H9 (cell line): ENCODE results near the gene PCBP1. TPM values are rescaled to one million over a fixed set of nuclear protein-coding genes. Genes with fewer than 3 reads are reported as not detected.

Experiments
- DNase-seq: peaks from one replicate; pipeline ENCODE4 v3.0.0-alpha.2; 2017
- H2AFZ ChIP-seq: one replicate; pipeline ENCODE4 v1.6.1; 2013; ENCODE audit warnings: mild to moderate bottlenecking, low read length, control low read depth, moderate library complexity
- H2AK5ac ChIP-seq: 2 replicates; pipeline ENCODE4 v1.6.1; 2013; ENCODE audit warnings: low read length, control low read depth, mixed read lengths; ENCODE audit not compliant: insufficient read length
- H2BK120ac ChIP-seq: one replicate; pipeline ENCODE4 v1.6.1; 2013; ENCODE audit warnings: low read depth, mild to moderate bottlenecking, low read length, control low read depth, inconsistent platforms; ENCODE audit not compliant: poor library complexity, severe bottlenecking
- H2BK12ac ChIP-seq: 2 replicates; pipeline ENCODE4 v1.6.1; 2013; ENCODE audit warnings: low read length, control low read depth, mixed read lengths, low read depth; ENCODE audit not compliant: insufficient read length
- H2BK15ac ChIP-seq: 2 replicates; pipeline ENCODE4 v1.6.1; 2013; ENCODE audit warnings: low read depth, low read length, control low read depth
- H2BK20ac ChIP-seq: one replicate; pipeline ENCODE4 v1.6.1; 2013; ENCODE audit warnings: low read depth, mild to moderate bottlenecking, low read length, control low read depth, inconsistent platforms; ENCODE audit not compliant: poor library complexity, severe bottlenecking
- H2BK5ac ChIP-seq: 2 replicates; pipeline ENCODE4 v1.6.1; 2013; ENCODE audit warnings: low read length, control low read depth, mixed read lengths; ENCODE audit not compliant: insufficient read length
- H3K14ac ChIP-seq: 2 replicates; pipeline ENCODE4 v1.6.1; 2013; ENCODE audit warnings: low read length, control low read depth; ENCODE audit not compliant: insufficient read depth
- H3K18ac ChIP-seq: 2 replicates; pipeline ENCODE4 v1.6.1; 2013; ENCODE audit warnings: low read depth, mild to moderate bottlenecking, mixed read lengths, low read length, control low read depth; ENCODE audit not compliant: insufficient read length
- H3K23ac ChIP-seq: 2 replicates; pipeline ENCODE4 v1.6.1; 2013; ENCODE audit warnings: low read length, control low read depth, mixed read lengths, low read depth; ENCODE audit not compliant: insufficient read length
- H3K23me2 ChIP-seq: 2 replicates; pipeline ENCODE4 v1.6.1; 2013; ENCODE audit warnings: low read depth, mild to moderate bottlenecking, mixed read lengths, low read length, control low read depth; ENCODE audit not compliant: insufficient read length, poor library complexity, severe bottlenecking
- H3K27ac ChIP-seq: 2 replicates; pipeline ENCODE4 v1.5.1; 2013; ENCODE audit warnings: low read length, control low read depth, mixed read lengths, low read depth; ENCODE audit not compliant: insufficient read length
- H3K27me3 ChIP-seq: 2 replicates; pipeline ENCODE4 v1.6.1; 2013; ENCODE audit warnings: low read length, control low read depth, inconsistent platforms; ENCODE audit not compliant: insufficient read depth
- H3K4ac ChIP-seq: 2 replicates; pipeline ENCODE4 v1.6.1; 2013; ENCODE audit warnings: low read depth, mild to moderate bottlenecking, control low read depth, inconsistent platforms, low read length, moderate library complexity
- H3K4me1 ChIP-seq: 2 replicates; pipeline ENCODE4 v1.6.1; 2013; ENCODE audit warnings: low read length, control low read depth, inconsistent platforms; ENCODE audit not compliant: insufficient read depth
- H3K4me2 ChIP-seq: 2 replicates; pipeline ENCODE4 v1.6.1; 2013; ENCODE audit warnings: low read length, control low read depth, mixed read lengths; ENCODE audit not compliant: insufficient read length, insufficient read depth
- H3K56ac ChIP-seq: 2 replicates; pipeline ENCODE4 v1.6.1; 2013; ENCODE audit warnings: low read depth, mild to moderate bottlenecking, mixed read lengths, low read length, control low read depth; ENCODE audit not compliant: insufficient read length
- H3K79me1 ChIP-seq: 2 replicates; pipeline ENCODE4 v1.6.1; 2013; ENCODE audit warnings: low read depth, mild to moderate bottlenecking, moderate library complexity, low read length, control low read depth, inconsistent platforms; ENCODE audit not compliant: insufficient read depth, poor library complexity, severe bottlenecking
- H3K79me2 ChIP-seq: 2 replicates; pipeline ENCODE4 v1.6.1; 2013; ENCODE audit warnings: low read length, control low read depth, inconsistent platforms; ENCODE audit not compliant: insufficient read depth
- H3K9ac ChIP-seq: 2 replicates; pipeline ENCODE4 v1.6.1; 2013; ENCODE audit warnings: low read length, control low read depth, mixed read lengths; ENCODE audit not compliant: insufficient read length; ENCODE audit errors: extremely low read depth
- H3K9me3 ChIP-seq: one replicate; pipeline ENCODE4 v1.6.1; 2013; ENCODE audit warnings: low read depth, low read length, inconsistent platforms; ENCODE audit not compliant: control insufficient read depth
- H3T11ph ChIP-seq: one replicate; pipeline ENCODE4 v1.6.1; 2013; ENCODE audit warnings: mild to moderate bottlenecking, low read length, control low read depth, inconsistent platforms
- H4K20me1 ChIP-seq: one replicate; pipeline ENCODE4 v1.6.1; 2013; ENCODE audit not compliant: control insufficient read depth, insufficient read length, insufficient read depth
- H4K5ac ChIP-seq: 2 replicates; pipeline ENCODE4 v1.6.1; 2013; ENCODE audit warnings: low read depth, mild to moderate bottlenecking, mixed read lengths, low read length, control low read depth; ENCODE audit not compliant: insufficient read length
- H4K8ac ChIP-seq: replicated peaks from 2 replicates; pipeline ENCODE4 v1.6.1; 2013; ENCODE audit warnings: low read length, control low read depth, mixed read lengths, low read depth; ENCODE audit not compliant: insufficient read length
- H4K91ac ChIP-seq: 2 replicates; pipeline ENCODE4 v1.6.1; 2013; ENCODE audit warnings: low read depth, mild to moderate bottlenecking, moderate library complexity, mixed read lengths, low read length, control low read depth; ENCODE audit not compliant: insufficient read length
- H3K27ac Mint-ChIP-seq, 3 experiments: 2 replicates in 2 of 3; 3 replicates in 1 of 3; pipeline ENCODE4 v1.8.0; 2020 to 2021; ENCODE audit warnings: mixed read lengths in 3 of 3, mild to moderate bottlenecking in 1 of 3, moderate library complexity in 1 of 3
- H3K27me3 Mint-ChIP-seq: 2 replicates; pipeline ENCODE4 v1.8.0; 2021; ENCODE audit warnings: low read depth, mild to moderate bottlenecking, moderate library complexity, mixed read lengths
- H3K36me3 Mint-ChIP-seq, 3 experiments: 2 replicates in 2 of 3; 3 replicates in 1 of 3; pipeline ENCODE4 v1.8.0; 2020 to 2021; ENCODE audit warnings: low read depth in 3 of 3, mixed read lengths in 3 of 3; ENCODE audit not compliant: insufficient read depth in 1 of 3
- H3K4me1 Mint-ChIP-seq, 2 experiments: 2 replicates each; pipeline ENCODE4 v1.8.0; 2020; ENCODE audit warnings: mixed read lengths in 2 of 2
- H3K4me3 Mint-ChIP-seq, 2 experiments: 2 replicates in 1 of 2; 3 replicates in 1 of 2; pipeline ENCODE4 v1.8.0; 2020 to 2021; ENCODE audit warnings: mild to moderate bottlenecking in 2 of 2, mixed read lengths in 2 of 2, moderate library complexity in 1 of 2
- H3K9me3 Mint-ChIP-seq, 2 experiments: 2 replicates in 1 of 2; 3 replicates in 1 of 2; pipeline ENCODE4 v1.8.0; 2020; ENCODE audit warnings: mild to moderate bottlenecking in 2 of 2, mixed read lengths in 2 of 2, moderate library complexity in 1 of 2
- WGBS: extraction: QIAGEN DNeasy Blood & Tissue Kit; methylation state at CpG from one replicate; pipeline ENCODE4 v1.1.7; 2013; ENCODE audit warnings: missing lambda C conversion rate, low lambda C conversion rate, mixed read lengths; ENCODE audit not compliant: insufficient read length; ENCODE audit errors: extremely low coverage; 5-methylcytosine and 5-hydroxymethylcytosine counted together
- total RNA-seq: library from RNA; stranded (reverse); gene quantifications from 2 replicates; pipeline ENCODE4 v1.2.1, GENCODE V29; 2021
- TF ChIP-seq, protein P1 (sequence below): fragments of 200-600 bp; sonication (generic); conservative IDR thresholded peaks from 3 replicates; pipeline ENCODE4 v1.8.0; 2021; ENCODE audit warnings: antibody characterized with exemption, mild to moderate bottlenecking

The PCBP1 gene
- total RNA-seq, 1 experiment from 2014 or later: 457 TPM

DNA sequence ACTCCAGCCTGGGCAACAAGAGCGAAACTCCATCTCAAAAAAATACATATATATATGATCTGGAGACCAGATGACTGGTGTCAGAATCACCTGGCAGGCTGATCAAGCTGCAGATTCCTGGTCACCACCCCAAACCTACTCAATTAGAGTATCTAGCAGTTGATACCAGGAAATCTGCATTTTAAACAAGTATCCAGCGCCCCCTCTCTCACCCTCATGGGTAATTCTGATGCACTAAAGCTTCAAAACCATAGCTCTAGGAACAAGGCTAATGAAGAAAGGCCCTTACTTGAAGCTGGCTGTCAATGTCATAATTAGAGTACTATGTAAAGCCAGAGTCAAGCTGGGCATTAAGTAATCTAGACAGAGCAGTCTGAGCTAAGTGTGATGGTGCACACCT lies 25.0 kb upstream of the PCBP1 start:
- no peaks in the 10 kb centered on the region for H3K4me1 Mint-ChIP-seq
- peaks cover 0 to 8% of the 10 kb centered on the region in 2 experiments; a peak in 3 of 5 replicates for H3K9me3 Mint-ChIP-seq
- Histone ChIP-seq H2AK5ac (no peak overlapping the region), H4K91ac (no peak overlapping the region), H3K56ac (no peak overlapping the region), H3K27ac (no peak overlapping the region), H3K4ac (no peak overlapping the region), H3T11ph (no peak overlapping the region), H4K8ac (no peak overlapping the region), H2BK15ac (no peak overlapping the region), H2BK12ac (no peak overlapping the region), H3K4me2 (no peak overlapping the region), H3K18ac (no peak overlapping the region), H3K14ac (no peak overlapping the region), H3K23me2 (no peaks in the 10 kb centered on the region), H2BK120ac (no peak overlapping the region), H3K23ac (no peak overlapping the region), H3K4me1 (no peaks in the 10 kb centered on the region), H2BK20ac (no peak overlapping the region), H2BK5ac (no peak overlapping the region), H3K9me3 (peaks cover 7% of the 10 kb centered on the region), H2AFZ (no peak overlapping the region), H3K27me3 (no peaks in the 10 kb centered on the region), H3K79me2 (no peaks in the 10 kb centered on the region), H4K20me1 (no peaks in the 10 kb centered on the region), H4K5ac (no peak overlapping the region), H3K79me1 (no peaks in the 10 kb centered on the region), H3K9ac (no peak overlapping the region)
- TF ChIP-seq, protein P1, sequence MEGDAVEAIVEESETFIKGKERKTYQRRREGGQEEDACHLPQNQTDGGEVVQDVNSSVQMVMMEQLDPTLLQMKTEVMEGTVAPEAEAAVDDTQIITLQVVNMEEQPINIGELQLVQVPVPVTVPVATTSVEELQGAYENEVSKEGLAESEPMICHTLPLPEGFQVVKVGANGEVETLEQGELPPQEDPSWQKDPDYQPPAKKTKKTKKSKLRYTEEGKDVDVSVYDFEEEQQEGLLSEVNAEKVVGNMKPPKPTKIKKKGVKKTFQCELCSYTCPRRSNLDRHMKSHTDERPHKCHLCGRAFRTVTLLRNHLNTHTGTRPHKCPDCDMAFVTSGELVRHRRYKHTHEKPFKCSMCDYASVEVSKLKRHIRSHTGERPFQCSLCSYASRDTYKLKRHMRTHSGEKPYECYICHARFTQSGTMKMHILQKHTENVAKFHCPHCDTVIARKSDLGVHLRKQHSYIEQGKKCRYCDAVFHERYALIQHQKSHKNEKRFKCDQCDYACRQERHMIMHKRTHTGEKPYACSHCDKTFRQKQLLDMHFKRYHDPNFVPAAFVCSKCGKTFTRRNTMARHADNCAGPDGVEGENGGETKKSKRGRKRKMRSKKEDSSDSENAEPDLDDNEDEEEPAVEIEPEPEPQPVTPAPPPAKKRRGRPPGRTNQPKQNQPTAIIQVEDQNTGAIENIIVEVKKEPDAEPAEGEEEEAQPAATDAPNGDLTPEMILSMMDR: 0 out of 3 replicates have a peak, but pooled peaks have one; percentile 19
- no peak for DNase-seq
- no peak overlapping the region for H3K27ac Mint-ChIP-seq
- no peaks in the 10 kb centered on the region for H3K27me3 Mint-ChIP-seq
- WGBS: no CpG with 5 or more reads among the region's 2 CpGs
- H3K36me3 Mint-ChIP-seq: peaks cover 20 to 60% (median 56%) of the 10 kb centered on the region in 3 experiments; a peak in 6 of 7 replicates
- H3K4me3 Mint-ChIP-seq: no peak overlapping the region
